IMR-90 (cell line): ENCODE results near the gene LZIC. TPM values are rescaled to one million over a fixed set of nuclear protein-coding genes. Genes with fewer than 3 reads are reported as not detected.

Source experiments
- ATAC-seq: fragments of 200-7000 bp; cut with Tn5 transposase; 2 replicates; pipeline ENCODE4 v1.9.1; 2020; ENCODE audit warnings: low read depth, mild to moderate bottlenecking, moderate library complexity
- BruUV-seq: library from RNA; stranded (reverse); fragments of 400-500 nt; replicated peaks from 2 replicates; lab custom pipeline; 2021; lab: Mats Ljungman, UMichigan
- CTCF ChIA-PET: fragments of 300-600 bp; formaldehyde crosslinking; extraction: SDS; loops from one replicate; lab custom pipeline; 2021; ENCODE audit warnings: antibody characterized with exemption; lab: Yijun Ruan, JAX
- POLR2A ChIA-PET: fragments of 300-600 bp; sonication (Branson Sonifier 250); formaldehyde crosslinking; loops from one replicate; lab custom pipeline; 2022; ENCODE audit warnings: antibody characterized with exemption; ENCODE audit not compliant: unreplicated experiment; lab: Charles Lee
- DNase-seq: peaks from one replicate; pipeline ENCODE4 v3.0.0; 2013
- H2AFZ ChIP-seq: replicated peaks from 2 replicates; pipeline ENCODE3; 2013; ENCODE audit warnings: low read length, mild to moderate bottlenecking; ENCODE audit not compliant: poor library complexity
- H2AK5ac ChIP-seq: 2 replicates; pipeline ENCODE4 v1.6.1; 2013; ENCODE audit warnings: low read depth, low read length, inconsistent platforms
- H2AK9ac ChIP-seq: replicated peaks from 2 replicates; pipeline ENCODE3; 2013; ENCODE audit warnings: mild to moderate bottlenecking, low read depth, low read length, moderate library complexity; ENCODE audit not compliant: poor library complexity
- H2BK120ac ChIP-seq: 2 replicates; pipeline ENCODE4 v1.6.1; 2013; ENCODE audit warnings: low read depth, low read length, inconsistent platforms
- H2BK15ac ChIP-seq: 3 replicates; pipeline ENCODE4 v1.6.1; 2013; ENCODE audit warnings: low read depth, low read length, inconsistent platforms
- H2BK20ac ChIP-seq: 2 replicates; pipeline ENCODE4 v1.6.1; 2013; ENCODE audit warnings: low read depth, mild to moderate bottlenecking, inconsistent platforms, low read length, moderate library complexity
- H2BK5ac ChIP-seq: 2 replicates; pipeline ENCODE4 v1.6.1; 2013; ENCODE audit warnings: mild to moderate bottlenecking, low read depth, low read length, inconsistent platforms; ENCODE audit not compliant: poor library complexity, severe bottlenecking
- H3K14ac ChIP-seq: replicated peaks from 2 replicates; pipeline ENCODE4 v1.6.1; 2013; ENCODE audit warnings: low read depth, low read length, inconsistent platforms
- H3K18ac ChIP-seq: 2 replicates; pipeline ENCODE4 v1.6.1; 2013; ENCODE audit warnings: low read depth, low read length, control low read depth
- H3K23ac ChIP-seq: 2 replicates; pipeline ENCODE4 v1.6.1; 2013; ENCODE audit warnings: low read depth, low read length, inconsistent platforms
- H3K27ac ChIP-seq: 2 replicates; pipeline ENCODE4 v1.5.1; 2013; ENCODE audit warnings: mild to moderate bottlenecking, control low read depth, low read length; ENCODE audit not compliant: insufficient read depth
- H3K27me3 ChIP-seq: 2 replicates; pipeline ENCODE4 v1.6.1; 2013; ENCODE audit warnings: low read length; ENCODE audit not compliant: control insufficient read depth, insufficient read depth
- H3K36me3 ChIP-seq: 2 replicates; pipeline ENCODE4 v1.6.1; 2013; ENCODE audit warnings: low read length, mixed read lengths; ENCODE audit not compliant: control insufficient read depth, insufficient read depth
- H3K4ac ChIP-seq: 2 replicates; pipeline ENCODE4 v1.6.1; 2013; ENCODE audit warnings: low read depth, low read length, inconsistent platforms
- H3K4me1 ChIP-seq: 2 replicates; pipeline ENCODE4 v1.6.1; 2013; ENCODE audit warnings: low read length, mixed read lengths; ENCODE audit not compliant: control insufficient read depth, insufficient read depth
- H3K4me2 ChIP-seq: 2 replicates; pipeline ENCODE4 v1.6.1; 2013; ENCODE audit warnings: low read depth, mild to moderate bottlenecking, control low read depth, low read length, moderate library complexity
- H3K4me3 ChIP-seq: 2 replicates; pipeline ENCODE4 v1.5.1; 2013; ENCODE audit warnings: low read depth, mild to moderate bottlenecking, control low read depth, low read length, moderate library complexity; ENCODE audit not compliant: insufficient read depth
- H3K56ac ChIP-seq: 2 replicates; pipeline ENCODE4 v1.6.1; 2013; ENCODE audit warnings: low read length, inconsistent platforms; ENCODE audit not compliant: insufficient read depth; ENCODE audit errors: extremely low read depth
- H3K79me1 ChIP-seq, 2 experiments: 2 replicates each; pipeline ENCODE4 v1.6.1; 2013; ENCODE audit warnings: low read length in 2 of 2, inconsistent platforms in 1 of 2, low read depth in 1 of 2
- H3K9ac ChIP-seq: 2 replicates; pipeline ENCODE4 v1.6.1; 2013; ENCODE audit warnings: low read depth, low read length, control low read depth
- H3K9me1 ChIP-seq: 2 replicates; pipeline ENCODE4 v1.6.1; 2013; ENCODE audit warnings: low read length, inconsistent platforms; ENCODE audit not compliant: insufficient read depth
- H3K9me3 ChIP-seq: 2 replicates; pipeline ENCODE4 v1.6.1; 2013; ENCODE audit warnings: low read length; ENCODE audit not compliant: control insufficient read depth, insufficient read depth
- H4K20me1 ChIP-seq: 2 replicates; pipeline ENCODE4 v1.6.1; 2013; ENCODE audit warnings: low read length, inconsistent platforms; ENCODE audit not compliant: insufficient read depth
- H4K5ac ChIP-seq: 2 replicates; pipeline ENCODE4 v1.6.1; 2013; ENCODE audit warnings: mild to moderate bottlenecking, low read depth, low read length, control low read depth
- H4K8ac ChIP-seq, 2 experiments: 2 replicates each; pipeline ENCODE4 v1.6.1; 2013; ENCODE audit warnings: low read depth in 2 of 2, low read length in 2 of 2, control low read depth in 1 of 2, inconsistent platforms in 1 of 2
- H4K91ac ChIP-seq: 2 replicates; pipeline ENCODE4 v1.6.1; 2013; ENCODE audit warnings: low read depth, low read length, inconsistent platforms; ENCODE audit not compliant: insufficient read depth
- BHLHE40 ChIP-seq: fragments of 150-350 bp; IDR thresholded peaks from 2 replicates; pipeline ENCODE4 v1.6.1; 2016; ENCODE audit warnings: mild to moderate bottlenecking, low read depth, low read length
- ELK1 ChIP-seq: fragments of 150-350 bp; IDR thresholded peaks from 2 replicates; pipeline ENCODE4 v1.6.1; 2016; ENCODE audit warnings: low read depth, mild to moderate bottlenecking, low read length, moderate library complexity, borderline replicate concordance
- FOS ChIP-seq: fragments of 150-350 bp; IDR thresholded peaks from 2 replicates; pipeline ENCODE4 v1.6.1; 2016; ENCODE audit warnings: low read depth, low read length
- SMC3 ChIP-seq: fragments of 150-350 bp; IDR thresholded peaks from 2 replicates; pipeline ENCODE4 v1.6.1; 2016; ENCODE audit warnings: low read depth, mild to moderate bottlenecking, antibody characterized with exemption, low read length, moderate library complexity
- USF2 ChIP-seq: fragments of 150-350 bp; IDR thresholded peaks from 2 replicates; pipeline ENCODE4 v1.6.1; 2017; ENCODE audit warnings: mild to moderate bottlenecking, antibody characterized with exemption, low read length, low read depth
- WGBS, 2 experiments: methylation state at CpG; one replicate each; pipeline versions ENCODE4 v1.1.5 to v1.1.7; 2013; ENCODE audit warnings: missing lambda C conversion rate in 2 of 2; ENCODE audit not compliant: insufficient read length in 1 of 2; ENCODE audit errors: extremely low coverage in 2 of 2; 5-methylcytosine and 5-hydroxymethylcytosine counted together
- dilution Hi-C: fragments of 300-500 bp; cut with HindIII; formaldehyde crosslinking; loops from one replicate; pipeline ENCODE4 v1.14.3; 2018; ENCODE audit warnings: low sequenced_read_pairs; ENCODE audit not compliant: unreplicated experiment
- in situ Hi-C: fragments of 300-500 bp; cut with MboI; formaldehyde crosslinking; loops from 3 replicates; pipeline ENCODE4 v1.14.3; 2019; ENCODE audit warnings: low sequenced_read_pairs, inconsistent platforms, mixed read lengths
- intact Hi-C: fragments of 100-400 bp; cut with micrococcal nuclease; formaldehyde crosslinking; loops from 2 replicates; pipeline ENCODE4 v1.10.0; 2022
- polyA plus RNA-seq, 3 experiments: library from polyadenylated mRNA; depleted of rRNA; stranded (reverse); fragments of >200 nt; gene quantifications; 2 replicates each; pipeline ENCODE4 v1.2.3, GENCODE V29; 2012; ENCODE audit warnings: low replicate concordance in 1 of 3
- total RNA-seq: library from RNA; depleted of rRNA; stranded (reverse); fragments of >200 nt; gene quantifications from 2 replicates; pipeline ENCODE4 v1.2.3, GENCODE V29; 2012

Gene LZIC
- total and polyA plus RNA-seq, 2 of the 4 experiments (the other 2 are of a cell fraction): 11.6 to 19.0 TPM

GRCh38 chr1:9912264-9912936 is 30.8 kb downstream of the LZIC start:
- in situ Hi-C loops: no loop called here
- H4K91ac ChIP-seq: no peak overlapping the region
- POLR2A ChIA-PET: no interaction called here
- H3K23ac ChIP-seq: no peak overlapping the region
- H3K4me3 ChIP-seq: no peak overlapping the region
- no peak overlapping the region for H2AK9ac ChIP-seq
- peaks cover 5% of the 10 kb centered on the region for H3K4me1 ChIP-seq
- H2BK15ac ChIP-seq: no peak overlapping the region
- H4K5ac ChIP-seq: no peak overlapping the region
- H3K18ac ChIP-seq: no peak overlapping the region
- H3K79me1 ChIP-seq: peaks cover 15 to 16% of the 10 kb centered on the region in 2 experiments
- no peak overlapping the region for H3K27ac ChIP-seq
- H2AFZ ChIP-seq: no peak overlapping the region
- H2AK5ac ChIP-seq: no peak overlapping the region
- H2BK120ac ChIP-seq: no peak overlapping the region
- H3K9me1 ChIP-seq: peaks cover 5% of the 10 kb centered on the region; the same call in 1 of the 2 replicates
- no peaks in the 10 kb centered on the region for H4K20me1 ChIP-seq
- dilution Hi-C loops: no loop called here
- ATAC-seq (no peak), DNase-seq (no peak)
- CTCF ChIA-PET: no interaction called here
- no peak overlapping the region for H4K8ac ChIP-seq
- no peaks in the 10 kb centered on the region for H3K9me3 ChIP-seq
- TF ChIP-seq BHLHE40 (no peak), SMC3 (no peak), FOS (no peak), ELK1 (no peak), USF2 (no peak)
- no TSS peak for BruUV-seq
- H3K4me2 ChIP-seq: no peak overlapping the region
- H3K36me3 ChIP-seq: no peaks in the 10 kb centered on the region
- H3K4ac ChIP-seq: no peak overlapping the region
- H3K14ac ChIP-seq: no peak overlapping the region
- no peak overlapping the region for H3K9ac ChIP-seq
- H3K27me3 ChIP-seq: no peaks in the 10 kb centered on the region
- no peak overlapping the region for H2BK20ac ChIP-seq
- no peak overlapping the region for H2BK5ac ChIP-seq
- intact Hi-C loops: no loop called here
- H3K56ac ChIP-seq: no peak overlapping the region
- 90% methylated on average over 4 of the region's 12 CpGs; no CpG with 5 or more reads in 1 of the 2 experiments for WGBS, 2 experiments
